Activated B cell treated with CpG ODN at 0.5 μM for 24 hours (primary cell): ENCODE measurements around the gene COLEC11. TPM values are rescaled to one million over a fixed set of nuclear protein-coding genes. Genes with fewer than 3 reads are reported as not detected.

ENCODE experiments used
- ATAC-seq: fragments of 200-7000 bp; cut with Tn5 transposase; one replicate; pipeline ENCODE4 v1.10.0; 2021; ENCODE audit warnings: low read depth, mild to moderate bottlenecking, moderate library complexity
- CTCF ChIA-PET: fragments of 350-600 bp; sonication (Branson Sonifier 250); formaldehyde crosslinking; loops from one replicate; lab custom pipeline; 2021; ENCODE audit warnings: antibody characterized with exemption; lab: Charles Lee
- POLR2A ChIA-PET: fragments of 350-600 bp; sonication (Branson Sonifier 250); formaldehyde crosslinking; loops from one replicate; lab custom pipeline; 2021; ENCODE audit warnings: antibody characterized with exemption; lab: Charles Lee
- DNase-seq: peaks from one replicate; pipeline ENCODE4 v3.0.0; 2022
- H3K27ac Mint-ChIP-seq: one replicate; pipeline ENCODE4 v1.8.0; 2020; ENCODE audit warnings: mixed read lengths
- H3K27me3 Mint-ChIP-seq: one replicate; pipeline ENCODE4 v1.8.0; 2021; ENCODE audit warnings: mixed read lengths
- H3K36me3 Mint-ChIP-seq: one replicate; pipeline ENCODE4 v1.8.0; 2021; ENCODE audit warnings: low read depth, mixed read lengths
- H3K4me1 Mint-ChIP-seq: one replicate; pipeline ENCODE4 v1.8.0; 2021; ENCODE audit warnings: mixed read lengths
- H3K4me3 Mint-ChIP-seq: one replicate; pipeline ENCODE4 v1.8.0; 2020; ENCODE audit warnings: mild to moderate bottlenecking, mixed read lengths
- H3K9me3 Mint-ChIP-seq: one replicate; pipeline ENCODE4 v1.8.0; 2020; ENCODE audit warnings: mixed read lengths
- CTCF ChIP-seq: fragments of 200-600 bp; IDR thresholded peaks from one replicate; pipeline ENCODE4 v1.8.0; 2022; ENCODE audit warnings: antibody characterized with exemption, mild to moderate bottlenecking
- intact Hi-C: fragments of 100-400 bp; cut with micrococcal nuclease; formaldehyde crosslinking; loops from one replicate; pipeline ENCODE4 v1.15.1; 2024
- total RNA-seq: library from RNA; stranded (reverse); gene quantifications from 2 replicates; pipeline ENCODE4 v1.2.3, GENCODE V29; 2022

Gene COLEC11
- total RNA-seq, 1 donor from 2014 or later: not detected

DNA sequence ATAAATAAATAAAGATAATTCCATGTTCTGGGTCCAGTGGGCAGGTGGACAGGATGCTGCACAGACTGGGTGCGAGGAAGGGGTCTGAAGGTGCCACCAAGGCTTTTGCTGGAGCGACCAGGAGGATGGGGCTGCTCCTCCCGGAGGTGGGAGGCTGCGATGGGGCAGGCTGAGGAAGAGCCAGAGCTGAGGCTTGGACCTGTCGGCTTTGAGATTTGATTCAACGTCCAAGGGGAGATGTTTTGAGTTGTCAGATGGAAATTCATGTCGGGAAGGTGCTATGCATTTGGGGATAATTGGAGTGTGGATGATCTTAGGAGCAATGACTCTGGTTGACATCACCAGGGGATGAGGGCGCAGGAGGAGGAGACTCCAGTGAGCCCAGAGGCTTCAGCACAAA, 74.7 kb downstream of the COLEC11 start:
- H3K27ac Mint-ChIP-seq: no peak overlapping the region
- POLR2A ChIA-PET: no interaction called here

DNA sequence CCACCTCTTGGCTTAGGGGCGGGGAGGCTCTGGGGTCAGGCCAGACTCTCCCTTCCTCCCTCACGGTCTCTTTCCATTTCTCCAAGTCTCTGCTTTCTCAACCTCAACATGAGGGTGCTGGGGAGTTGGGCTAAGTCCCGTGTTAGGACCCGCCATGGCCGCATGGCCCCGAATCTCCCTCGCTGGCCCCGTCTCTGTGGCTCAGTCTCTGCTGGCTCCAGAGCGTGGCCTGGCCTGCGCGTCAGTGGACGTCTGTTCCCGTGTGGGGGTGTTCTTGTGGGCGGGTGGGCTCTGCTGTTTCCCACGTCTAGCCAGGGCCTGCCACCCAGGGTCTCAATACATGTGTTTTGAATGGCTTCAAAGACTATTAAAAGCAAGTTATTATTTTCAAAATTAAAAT, 75.5 kb downstream of the COLEC11 start:
- CTCF ChIA-PET: no interaction called here
- H3K27me3 Mint-ChIP-seq: peaks cover 8% of the 10 kb centered on the region
- ATAC-seq: no peak
- no peaks in the 10 kb centered on the region for H3K9me3 Mint-ChIP-seq
- H3K27ac Mint-ChIP-seq: no peak overlapping the region
- H3K36me3 Mint-ChIP-seq: no peaks in the 10 kb centered on the region
- intact Hi-C loops: no loop called here
- no peak for DNase-seq
- POLR2A ChIA-PET: no interaction called here
- H3K4me1 Mint-ChIP-seq: no peaks in the 10 kb centered on the region
- H3K4me3 Mint-ChIP-seq: no peak overlapping the region
- TF ChIP-seq CTCF: no peak

More for the DNA sequence above, 74.7 kb downstream of the COLEC11 start:
- H3K36me3 Mint-ChIP-seq: no peaks in the 10 kb centered on the region
- intact Hi-C loops: no loop called here
- no peaks in the 10 kb centered on the region for H3K4me1 Mint-ChIP-seq
- peak; percentile 12 for DNase-seq
- CTCF ChIA-PET: no interaction called here
- no peak for TF ChIP-seq CTCF
- ATAC-seq: no peak
- no peak overlapping the region for H3K4me3 Mint-ChIP-seq
- peaks cover 8% of the 10 kb centered on the region for H3K27me3 Mint-ChIP-seq
- H3K9me3 Mint-ChIP-seq: no peaks in the 10 kb centered on the region

- ATAC-seq (no peak), DNase-seq (no peak)
- intact Hi-C loops: no loop called here
- Mint-ChIP-seq H3K4me3 (no peak overlapping the region), H3K27me3 (peaks cover 8% of the 10 kb centered on the region), H3K36me3 (no peaks in the 10 kb centered on the region), H3K4me1 (no peaks in the 10 kb centered on the region), H3K27ac (no peak overlapping the region), H3K9me3 (no peaks in the 10 kb centered on the region)
- ChIA-PET POLR2A (no interaction called here), CTCF (no interaction called here)
- TF ChIP-seq CTCF: no peak
Measured at GRCh38 chr2:3670941-3671340, 76.0 kb downstream of the COLEC11 start.

GRCh38 chr2:3672861-3673678, 78.2 kb downstream of the COLEC11 start:
- Mint-ChIP-seq H3K4me3 (no peak overlapping the region), H3K27ac (no peak overlapping the region), H3K9me3 (no peaks in the 10 kb centered on the region), H3K4me1 (no peaks in the 10 kb centered on the region), H3K36me3 (no peaks in the 10 kb centered on the region), H3K27me3 (peaks cover 8% of the 10 kb centered on the region)
- intact Hi-C loops: no loop called here
- DNase-seq: no peak
- ChIA-PET CTCF (no interaction called here), POLR2A (no interaction called here)
- no peak for ATAC-seq
- no peak for TF ChIP-seq CTCF

GRCh38 chr2:3674066-3674845, 79.3 kb downstream of the COLEC11 start:
- H3K27ac Mint-ChIP-seq: no peak overlapping the region
- intact Hi-C loops: no loop called here
- TF ChIP-seq CTCF: no peak
- DNase-seq (no peak), ATAC-seq (no peak)
- no peak overlapping the region for H3K4me3 Mint-ChIP-seq
- ChIA-PET CTCF (no interaction called here), POLR2A (no interaction called here)
- no peaks in the 10 kb centered on the region for H3K9me3 Mint-ChIP-seq
- H3K27me3 Mint-ChIP-seq: peaks cover 6% of the 10 kb centered on the region
- no peaks in the 10 kb centered on the region for H3K36me3 Mint-ChIP-seq
- H3K4me1 Mint-ChIP-seq: no peaks in the 10 kb centered on the region
